HepG2 (cell line): ENCODE measurements around the gene NOTUM. TPM values are rescaled to one million over a fixed set of nuclear protein-coding genes. Genes with fewer than 3 reads are reported as not detected.
A peak's percentile ranks its signal among the peaks of the same experiment; 100 is the strongest.

Experiments used
- ARNT ChIP-seq: fragments of 450-650 bp; IDR thresholded peaks from 2 replicates; pipeline ENCODE4 v1.6.1; 2017
- ATF7-NPFF ChIP-seq: sonication (generic); formaldehyde crosslinking; IDR thresholded peaks from 2 replicates; pipeline ENCODE4 v1.8.1; 2023; ENCODE audit warnings: mild to moderate bottlenecking, low read depth, missing genetic modification reagents, moderate library complexity
- BHLHE40 ChIP-seq: IDR thresholded peaks from 2 replicates; pipeline ENCODE4 v1.6.1; 2011; ENCODE audit warnings: low read length, improper control_type of control experiment
- CTCF ChIP-seq: sonication (generic); formaldehyde crosslinking; IDR thresholded peaks from 2 replicates; pipeline ENCODE4 v1.5.0; 2020; ENCODE audit warnings: mild to moderate bottlenecking, missing genetic modification reagents, moderate library complexity
- GPBP1L1 ChIP-seq: sonication (generic); formaldehyde crosslinking; IDR thresholded peaks from 2 replicates; pipeline ENCODE4 v1.5.0; 2020; ENCODE audit warnings: mild to moderate bottlenecking, missing genetic modification reagents
- HOXD1 ChIP-seq: sonication (generic); formaldehyde crosslinking; IDR thresholded peaks from 2 replicates; pipeline ENCODE4 v1.5.0; 2020; ENCODE audit warnings: missing genetic modification reagents
- KDM1A ChIP-seq: IDR thresholded peaks from 2 replicates; pipeline ENCODE4 v1.6.1; 2016; ENCODE audit warnings: missing compliant biosample characterization
- MEIS1 ChIP-seq: sonication (generic); formaldehyde crosslinking; IDR thresholded peaks from 2 replicates; pipeline ENCODE4 v1.9.0; 2021; ENCODE audit warnings: mild to moderate bottlenecking, missing genetic modification reagents, moderate library complexity, borderline replicate concordance
- NFE2L2 ChIP-seq: fragments of 150-350 bp; IDR thresholded peaks from 2 replicates; pipeline ENCODE4 v1.6.1; 2014; ENCODE audit warnings: low read length
- NKX3-1 ChIP-seq: sonication (generic); formaldehyde crosslinking; IDR thresholded peaks from 2 replicates; pipeline ENCODE4 v1.5.0; 2020; ENCODE audit warnings: missing genetic modification reagents
- SKIL ChIP-seq: sonication (generic); formaldehyde crosslinking; IDR thresholded peaks from 2 replicates; pipeline ENCODE4 v1.8.0; 2022; ENCODE audit warnings: missing genetic modification reagents, mild to moderate bottlenecking, moderate library complexity, borderline replicate concordance
- TFDP1 ChIP-seq: IDR thresholded peaks from 2 replicates; pipeline ENCODE4 v1.6.1; 2016; ENCODE audit warnings: missing compliant biosample characterization, missing genetic modification reagents, borderline replicate concordance
- ZBTB25 ChIP-seq: IDR thresholded peaks from 2 replicates; pipeline ENCODE4 v1.6.1; 2018; ENCODE audit warnings: missing genetic modification reagents
- ZBTB38 ChIP-seq: sonication (generic); formaldehyde crosslinking; IDR thresholded peaks from 2 replicates; pipeline ENCODE4 v1.5.1; 2020; ENCODE audit warnings: mild to moderate bottlenecking, missing genetic modification reagents
- ZFX ChIP-seq: sonication (generic); formaldehyde crosslinking; IDR thresholded peaks from 2 replicates; pipeline ENCODE4 v1.4.0; 2020; ENCODE audit warnings: mild to moderate bottlenecking, low read depth, missing genetic modification reagents, moderate library complexity
- ZIK1 ChIP-seq: sonication (generic); formaldehyde crosslinking; IDR thresholded peaks from 2 replicates; pipeline ENCODE4 v1.5.0; 2020; ENCODE audit warnings: mild to moderate bottlenecking, low read depth, missing genetic modification reagents, borderline replicate concordance
- ZNF20 ChIP-seq: sonication (generic); formaldehyde crosslinking; IDR thresholded peaks from 2 replicates; pipeline ENCODE4 v1.4.0; 2020; ENCODE audit warnings: mild to moderate bottlenecking, moderate library complexity, missing genetic modification reagents
- ZNF720 ChIP-seq: sonication (generic); formaldehyde crosslinking; IDR thresholded peaks from 2 replicates; pipeline ENCODE4 v1.4.0; 2020; ENCODE audit warnings: missing genetic modification reagents
- ZNF800 ChIP-seq: sonication (generic); formaldehyde crosslinking; IDR thresholded peaks from 2 replicates; pipeline ENCODE4 v1.4.0; 2020; ENCODE audit warnings: missing genetic modification reagents
- ZSCAN29 ChIP-seq: sonication (generic); formaldehyde crosslinking; conservative IDR thresholded peaks from 2 replicates; pipeline ENCODE4 v1.4.0; 2020; ENCODE audit warnings: mild to moderate bottlenecking, missing genetic modification reagents
- polyA plus RNA-seq, 8 experiments: library from polyadenylated mRNA; depleted of rRNA in 3 of 8; stranded (reverse) in 7 of 8; unstranded in 1 of 8; fragments of >200 nt; fragmentation: Illumina TruSeq in 4 of 8; extraction: Trizol in 4 of 8; gene quantifications; 2 replicates each; pipeline versions ENCODE4 v1.2.1 to v1.2.3, GENCODE V29; 2011 to 2016; ENCODE audit warnings: low read depth in 4 of 8, missing spikeins in 1 of 8, mixed read lengths in 1 of 8; ENCODE audit not compliant: insufficient read depth in 1 of 8
- total RNA-seq, 5 experiments: library from RNA; depleted of rRNA; stranded (reverse); fragments of >200 nt; fragmentation: Illumina TruSeq; extraction: Trizol; gene quantifications; 2 replicates each; pipeline ENCODE4 v1.2.3, GENCODE V29; 2016; ENCODE audit warnings: low read depth in 1 of 5

NOTUM gene
- total and polyA plus RNA-seq, 2 of the 13 experiments (the other 11 are each of a cell fraction or from before 2014, with no cell fraction given): 150 to 160 TPM

GRCh38 chr17:82000803-82001570, 40.0 kb upstream of the NOTUM start (continued):
- TF ChIP-seq CTCF (CRISPR knock-in tag) (peak; percentile 52), ZSCAN29 (peak; percentile 63; the same call in 1 of the 2 replicates), MEIS1 (CRISPR knock-in tag) (peak; percentile 82; the same call in 1 of the 2 replicates), ZNF20 (CRISPR knock-in tag) (0 out of 2 replicates have a peak, but pooled peaks have one; percentile 83), ZNF720 (CRISPR knock-in tag) (peak; percentile 77; the same call in 1 of the 2 replicates), ZFX (CRISPR knock-in tag) (peak; percentile 72), NKX3-1 (CRISPR knock-in tag) (peak; percentile 70), ZBTB38 (CRISPR knock-in tag) (peak; percentile 86; the same call in 1 of the 2 replicates), SKIL (CRISPR knock-in tag) (peak; percentile 97), GPBP1L1 (CRISPR knock-in tag) (no peak), BHLHE40 (peak; percentile 100), NFE2L2 (no peak), ATF7-NPFF (CRISPR knock-in tag) (peak; percentile 36; the same call in 1 of the 2 replicates), KDM1A (CRISPR knock-in tag) (peak; percentile 87), ZBTB25 (CRISPR knock-in tag) (peak; percentile 90), ZNF800 (CRISPR knock-in tag) (peak; percentile 80; the same call in 1 of the 2 replicates), ARNT (no peak), HOXD1 (CRISPR knock-in tag) (peak; percentile 78), ZIK1 (CRISPR knock-in tag) (peak; percentile 89; the same call in 1 of the 2 replicates), TFDP1 (CRISPR knock-in tag) (peak; percentile 83)
